Left forelimb (tissue), 1 donor: ENCODE measurements around the gene MCTP1.

ENCODE experiments used
- DNase-seq: peaks from one replicate; pipeline ENCODE4 v3.0.0-alpha.2; 2018; ENCODE audit warnings: low spot score

Gene MCTP1

DNA sequence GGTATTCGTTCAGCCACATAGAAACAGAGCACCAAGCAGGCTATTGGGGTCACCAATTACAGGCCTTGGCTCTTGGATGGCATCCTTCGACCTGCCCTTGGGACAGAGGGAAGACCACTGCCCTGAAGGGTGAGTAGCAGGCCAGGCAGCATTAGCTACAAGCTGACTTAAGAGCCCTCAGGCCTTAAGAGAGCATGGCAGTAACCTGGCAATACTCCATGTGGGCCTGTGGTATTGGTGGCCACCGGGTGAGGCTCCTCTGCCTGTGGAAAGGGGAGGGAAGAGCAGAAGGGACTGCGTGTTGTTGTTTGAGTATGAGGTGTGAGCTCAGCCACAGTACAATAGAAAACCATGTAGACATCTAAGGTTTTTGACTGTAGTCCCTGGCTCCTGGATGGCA lies 170.6 kb downstream of the MCTP1 start:
- no peak for DNase-seq

DNA sequence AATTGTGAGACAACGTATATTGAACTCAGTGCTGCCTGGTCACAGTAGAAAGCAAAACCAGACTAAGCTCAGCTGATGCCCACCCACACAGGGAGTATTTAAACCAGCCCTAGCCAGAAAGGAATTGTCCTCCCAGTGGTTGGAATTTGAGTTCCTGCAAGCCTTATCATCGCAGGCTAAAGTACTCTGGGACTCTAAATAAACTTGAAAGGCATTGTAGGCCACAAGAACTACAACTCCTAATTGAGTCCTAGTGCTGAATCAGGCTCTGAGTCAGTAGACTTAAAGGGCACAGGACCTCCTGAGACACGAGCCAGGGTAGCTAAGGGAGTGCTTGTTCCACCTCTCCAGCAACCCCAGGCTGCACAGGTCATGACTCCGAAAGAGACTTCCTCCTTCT lies 171.4 kb downstream of the MCTP1 start:
- DNase-seq, result no peak

GRCh38 chr5:95111141-95111540 lies 173.8 kb downstream of the MCTP1 start:
- DNase-seq, result no peak

GRCh38 chr5:95110118-95110517 lies 174.8 kb downstream of the MCTP1 start:
- DNase-seq, result no peak

DNA sequence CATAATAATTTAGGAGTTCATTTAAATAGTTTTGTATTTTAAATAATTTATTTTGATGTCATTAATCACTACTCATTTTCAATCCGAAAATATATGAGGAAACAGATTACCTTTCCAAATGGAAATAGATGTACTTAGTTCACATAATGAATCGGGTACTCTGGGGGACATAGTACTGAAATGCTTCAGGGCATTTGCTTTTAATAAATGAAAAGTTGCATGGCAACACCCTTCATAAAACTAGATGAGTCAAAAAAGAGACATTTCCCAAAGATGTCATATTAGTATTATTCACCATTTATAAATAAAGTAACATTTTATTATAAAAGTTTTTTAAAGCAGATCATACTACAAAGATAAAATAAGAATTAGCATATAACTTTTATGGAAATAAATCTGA lies 177.8 kb downstream of the MCTP1 start:
- DNase-seq, result no peak

DNA sequence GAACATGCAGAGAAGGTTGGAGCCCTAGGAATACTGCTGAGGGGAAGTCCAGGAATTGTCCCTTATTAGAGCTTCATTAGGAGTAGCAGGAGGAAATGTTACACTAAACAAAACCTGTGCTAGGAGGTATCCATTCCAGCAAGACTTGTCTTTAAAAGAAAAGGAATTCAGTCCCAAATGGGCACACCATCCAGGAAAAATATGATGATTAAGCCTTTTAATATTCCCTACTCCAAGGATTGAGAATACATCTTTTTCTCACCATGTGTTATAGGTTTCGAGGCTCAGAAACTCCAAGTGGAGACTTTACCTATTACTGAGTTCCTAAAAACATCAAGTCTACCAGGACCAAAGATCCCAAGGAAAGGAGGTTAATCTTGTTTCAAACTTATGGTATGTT lies 179.3 kb downstream of the MCTP1 start:
- DNase-seq, result no peak

DNA sequence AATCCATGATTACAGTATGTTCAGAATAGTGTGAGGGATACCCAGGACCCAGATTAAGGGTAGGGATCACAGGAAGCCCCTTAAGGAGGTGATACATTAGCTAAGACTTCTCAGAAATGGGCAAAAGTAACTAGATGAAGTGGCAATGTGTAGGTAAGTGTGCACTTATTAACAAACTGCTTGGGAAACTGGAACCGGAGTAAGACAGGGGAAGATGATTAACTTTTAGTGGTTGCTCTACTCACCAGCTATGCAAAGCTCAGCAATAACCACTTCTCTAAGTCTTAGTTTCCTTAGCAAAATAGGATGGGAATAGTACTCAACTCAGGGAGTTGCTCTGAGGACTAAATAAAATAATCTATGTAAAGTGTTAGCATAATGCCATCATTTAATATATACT lies 182.2 kb downstream of the MCTP1 start:
- no peak for DNase-seq

GRCh38 chr5:95102080-95102479 lies 182.8 kb downstream of the MCTP1 start:
- DNase-seq, result no peak

DNA sequence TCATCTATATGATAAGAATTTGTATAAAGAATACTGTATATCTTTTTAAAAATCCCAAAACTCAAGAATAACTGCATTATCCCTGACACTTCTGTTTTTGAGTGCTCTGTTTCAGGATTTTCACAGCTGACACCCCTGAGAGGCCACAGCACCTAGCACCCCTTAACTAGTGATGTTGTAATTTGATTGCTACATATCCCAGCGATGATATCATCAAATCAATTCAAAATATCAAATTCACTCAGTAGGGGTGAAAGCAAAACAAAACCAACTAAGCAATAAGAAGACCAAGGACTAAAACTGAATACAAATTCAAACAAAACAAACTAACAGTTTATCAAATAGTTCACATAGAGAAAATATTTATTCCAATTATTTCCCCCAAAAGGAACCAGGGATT lies 184.3 kb downstream of the MCTP1 start:
- no peak for DNase-seq

DNA sequence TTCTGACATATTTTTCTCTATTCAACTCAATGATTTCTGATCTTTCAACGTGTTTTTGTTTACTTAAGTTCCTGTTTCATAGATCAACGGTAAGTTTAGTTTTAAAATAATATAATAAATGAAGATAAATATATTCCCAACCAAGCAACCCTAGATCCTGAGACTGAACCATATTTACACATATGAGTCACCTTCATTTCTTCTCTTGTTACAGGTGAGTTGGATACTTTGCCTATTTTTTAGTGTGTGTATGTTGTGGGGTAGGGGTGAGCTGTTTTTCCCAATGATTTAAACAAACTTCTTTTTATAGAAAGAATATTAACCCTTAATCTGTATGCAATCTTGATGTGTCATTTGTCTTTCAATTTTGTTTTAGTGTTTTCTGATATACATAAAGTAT lies 186.9 kb downstream of the MCTP1 start:
- DNase-seq, result no peak

DNA sequence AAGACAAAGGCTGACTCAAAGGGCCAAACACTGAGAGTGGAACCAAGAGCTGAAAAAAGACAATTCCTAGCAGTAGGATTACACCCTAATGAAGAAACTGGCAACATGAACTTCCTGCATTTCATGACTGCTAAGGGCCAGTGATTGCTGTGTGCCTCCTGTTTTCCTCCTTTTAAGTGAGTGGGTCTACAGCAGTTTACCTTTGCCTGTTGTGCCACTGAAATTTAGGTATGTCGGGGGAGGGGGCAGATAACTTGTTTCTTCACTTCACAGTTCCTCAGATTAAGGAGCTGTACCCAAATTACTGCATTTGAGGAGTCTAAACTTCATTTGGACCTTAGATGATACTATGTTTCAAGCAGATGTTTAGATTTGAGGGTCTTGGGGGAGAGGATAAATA lies 191.7 kb downstream of the MCTP1 start:
- no peak for DNase-seq

- no peak for DNase-seq
Measured at GRCh38 chr5:95090774-95091173, 194.1 kb downstream of the MCTP1 start.

GRCh38 chr5:95087816-95088317 lies 197.0 kb downstream of the MCTP1 start:
- DNase-seq, result no peak

DNA sequence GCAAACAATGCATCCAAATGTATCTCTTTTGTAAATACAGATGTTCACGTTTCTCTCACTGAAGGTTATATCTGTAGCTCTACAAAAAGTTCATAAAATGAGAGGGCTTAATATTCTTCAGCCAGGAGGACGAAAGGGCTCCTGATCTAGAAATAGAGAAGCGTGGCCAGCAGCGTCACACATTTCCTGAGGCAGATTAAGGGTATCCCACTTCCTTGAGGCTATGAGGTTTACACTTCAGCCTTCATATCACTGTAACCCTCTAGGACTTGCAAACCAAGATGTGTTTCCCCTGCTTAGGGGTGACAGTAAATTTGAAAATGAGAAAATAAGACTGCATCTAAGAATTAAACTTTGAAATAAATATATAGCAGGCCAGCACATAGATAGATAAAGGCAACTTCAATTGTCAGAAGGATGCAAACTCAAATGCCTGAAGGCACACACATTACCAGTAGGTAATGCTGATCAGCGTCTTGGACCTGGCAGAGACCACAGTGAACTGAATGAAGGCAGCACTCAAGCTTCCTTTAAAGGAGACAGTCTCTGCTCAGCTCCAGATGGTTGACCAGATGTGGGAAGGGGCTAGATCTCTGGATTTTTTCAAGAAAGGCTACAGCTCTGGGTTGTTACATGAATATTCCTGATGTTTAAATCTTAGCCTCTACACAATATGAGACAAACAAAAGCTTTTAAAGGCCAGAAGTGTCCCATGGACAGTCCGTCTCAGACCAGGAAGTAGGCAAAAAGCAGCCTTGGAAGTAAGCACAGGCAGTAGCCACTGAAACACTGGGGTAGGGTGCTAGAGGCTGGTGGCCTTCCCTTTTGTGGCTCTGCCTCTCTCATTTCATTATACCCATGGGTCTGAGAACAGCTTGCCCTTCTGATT lies 197.7 kb downstream of the MCTP1 start:
- no peak for DNase-seq

- DNase-seq, result no peak
Measured at GRCh38 chr5:95084757-95085156, 200.1 kb downstream of the MCTP1 start.

GRCh38 chr5:95083606-95084005 lies 201.3 kb downstream of the MCTP1 start:
- DNase-seq, result no peak

GRCh38 chr5:95081982-95082381 lies 202.9 kb downstream of the MCTP1 start:
- no peak for DNase-seq

GRCh38 chr5:95081500-95081960 lies 203.4 kb downstream of the MCTP1 start:
- DNase-seq, result no peak

GRCh38 chr5:95080441-95080840 lies 204.5 kb downstream of the MCTP1 start:
- DNase-seq, result no peak

DNA sequence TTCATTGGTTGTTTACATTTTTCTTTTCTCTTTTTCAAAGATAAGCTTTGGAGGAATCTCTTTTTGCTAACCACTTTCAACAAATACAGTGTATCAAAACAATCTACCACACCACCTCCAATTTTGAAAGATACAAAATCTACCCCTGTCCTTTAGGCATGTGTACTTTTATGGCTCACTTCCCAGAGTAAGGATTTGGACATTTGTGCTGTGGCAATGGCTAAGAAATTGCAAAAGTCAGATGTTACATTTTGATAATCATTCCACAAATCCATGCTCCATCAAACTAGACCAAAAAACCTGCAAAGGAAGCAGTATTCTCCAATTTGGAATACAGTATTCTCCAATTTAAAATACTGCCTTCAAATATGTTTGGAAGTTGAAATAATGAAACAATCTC lies 204.9 kb downstream of the MCTP1 start:
- no peak for DNase-seq

DNA sequence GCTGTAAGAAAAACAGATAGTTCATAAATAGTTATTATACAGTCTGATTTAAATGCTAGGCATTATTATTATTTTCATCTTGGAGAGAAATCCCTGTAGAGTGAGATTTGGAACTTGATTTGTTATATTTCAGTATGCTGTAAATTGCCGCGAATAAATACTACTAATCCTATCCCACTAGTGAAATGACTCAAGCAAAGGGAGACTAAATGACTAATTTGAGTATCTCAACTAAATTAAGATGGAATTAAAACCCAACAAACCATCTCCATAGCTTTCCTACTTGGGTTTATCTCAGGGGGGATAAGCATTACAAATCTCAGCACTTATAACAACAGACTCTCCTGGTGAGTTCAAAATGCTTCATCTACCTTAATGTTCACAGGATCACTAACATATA lies 206.0 kb downstream of the MCTP1 start:
- DNase-seq, result no peak

GRCh38 chr5:95076395-95077185 lies 208.3 kb downstream of the MCTP1 start:
- no peak for DNase-seq

- DNase-seq, result no peak
Measured at GRCh38 chr5:95075111-95075510, 209.8 kb downstream of the MCTP1 start.
